Naive thymus-derived CD8-positive, alpha-beta T cell (primary cell): ENCODE results near the gene LRRC4C. TPM values are rescaled to one million over a fixed set of nuclear protein-coding genes. Genes with fewer than 3 reads are reported as not detected.
"Not testable (repeated sequence)": the region's sequence is repeated elsewhere in the genome, so short reads cannot be mapped to it uniquely, and the experiment has no call there.

Experiments
- ATAC-seq, 2 donors: fragments of 150-1000 bp; cut with Tn5 transposase in 1 of 2; sonication (Bioruptor Pico), chemical (Tn5 transposase) in 1 of 2; 1 replicate in 1 of 2; 2 replicates in 1 of 2; pipeline ENCODE4 v1.10.0; 2021; ENCODE audit warnings: mild to moderate bottlenecking in 2 of 2, moderate library complexity in 2 of 2
- POLR2A ChIA-PET: fragments of 350-600 bp; sonication (Branson Sonifier 250); formaldehyde crosslinking; loops from one replicate; lab custom pipeline; 2021; ENCODE audit warnings: antibody characterized with exemption; lab: Charles Lee
- DNase-seq, 10 donors: peaks; one replicate each; pipeline versions ENCODE4 v3.0.0 to v3.0.0-alpha.2; 2020 to 2022
- H3K27ac Mint-ChIP-seq, 10 donors: one replicate each; pipeline ENCODE4 v1.8.0; 2020 to 2022; ENCODE audit warnings: mild to moderate bottlenecking in 10 of 10, mixed read lengths in 10 of 10, moderate library complexity in 4 of 10, inconsistent platforms in 1 of 10
- H3K27me3 Mint-ChIP-seq, 5 donors: one replicate each; pipeline ENCODE4 v1.8.0; 2021 to 2022; ENCODE audit warnings: mixed read lengths in 5 of 5
- H3K36me3 Mint-ChIP-seq, 3 donors: one replicate each; pipeline ENCODE4 v1.8.0; 2020 to 2022; ENCODE audit warnings: mixed read lengths in 3 of 3, mild to moderate bottlenecking in 2 of 3, inconsistent platforms in 1 of 3
- H3K4me1 Mint-ChIP-seq, 4 donors: one replicate each; pipeline ENCODE4 v1.8.0; 2021 to 2022; ENCODE audit warnings: mixed read lengths in 4 of 4
- H3K4me3 Mint-ChIP-seq, 10 donors: one replicate each; pipeline ENCODE4 v1.8.0; 2020 to 2022; ENCODE audit warnings: mild to moderate bottlenecking in 10 of 10, mixed read lengths in 10 of 10, moderate library complexity in 6 of 10, inconsistent platforms in 1 of 10
- H3K9me3 Mint-ChIP-seq, 9 donors: one replicate each; pipeline ENCODE4 v1.8.0; 2020 to 2022; ENCODE audit warnings: mixed read lengths in 9 of 9, mild to moderate bottlenecking in 3 of 9, inconsistent platforms in 1 of 9, moderate library complexity in 1 of 9
- polyA plus RNA-seq, 3 donors: library from polyadenylated mRNA; unstranded; fragments of 300-500 nt; fragmentation: Illumina TruSeq; gene quantifications; one replicate each; pipeline ENCODE4 v1.2.3, GENCODE V29; 2021
- total RNA-seq, 8 experiments: library from RNA in 2 of 8; stranded (reverse) in 2 of 8; gene quantifications; one replicate each; pipeline ENCODE4 v1.2.3 and lab custom pipeline; 2021 to 2026

Gene LRRC4C
- total and polyA plus RNA-seq, 5 experiments from 2014 or later, result not detected

GRCh38 chr11:40188848-40189247, 1270.6 kb downstream of the LRRC4C start:
- H3K36me3 Mint-ChIP-seq, result no peaks in the 10 kb centered on the region
- H3K27ac Mint-ChIP-seq, result no peak overlapping the region
- no peaks in the 10 kb centered on the region for H3K4me1 Mint-ChIP-seq
- DNase-seq, result no peak
- H3K27me3 Mint-ChIP-seq, result no peaks in the 10 kb centered on the region
- peaks cover 0 to 26% (median 8%) of the 10 kb centered on the region in 9 donors for H3K9me3 Mint-ChIP-seq
- ATAC-seq, result no peak
- H3K4me3 Mint-ChIP-seq, result no peak overlapping the region
- POLR2A ChIA-PET, result no interaction called here

DNA sequence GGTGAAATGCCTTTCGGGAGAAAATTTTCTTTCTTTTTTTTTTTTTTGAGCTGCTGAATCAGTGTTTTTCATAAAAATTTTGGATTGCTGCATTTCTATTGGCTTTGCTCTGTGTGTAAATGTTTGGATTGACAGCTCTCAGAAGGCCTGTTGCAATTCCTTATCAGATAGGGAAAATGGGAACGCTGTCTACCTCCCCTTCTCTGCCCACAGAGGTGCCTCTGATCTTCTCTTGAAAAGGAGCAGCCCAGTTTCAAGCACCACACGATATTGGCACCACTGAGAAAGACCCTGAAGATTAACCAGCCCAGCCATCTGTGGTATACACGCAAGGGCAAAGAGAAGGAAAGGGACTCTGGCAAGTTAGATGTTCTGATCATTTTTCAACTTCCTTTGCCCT, 1272.2 kb downstream of the LRRC4C start:
- Mint-ChIP-seq H3K36me3 (no peaks in the 10 kb centered on the region), H3K27ac (no peak overlapping the region), H3K27me3 (no peaks in the 10 kb centered on the region), H3K4me1 (no peaks in the 10 kb centered on the region), H3K4me3 (no peak overlapping the region), H3K9me3 (peaks cover 0 to 23% (median 6%) of the 10 kb centered on the region in 9 donors)
- no peak for DNase-seq
- no peak for ATAC-seq
- POLR2A ChIA-PET, result no interaction called here

DNA sequence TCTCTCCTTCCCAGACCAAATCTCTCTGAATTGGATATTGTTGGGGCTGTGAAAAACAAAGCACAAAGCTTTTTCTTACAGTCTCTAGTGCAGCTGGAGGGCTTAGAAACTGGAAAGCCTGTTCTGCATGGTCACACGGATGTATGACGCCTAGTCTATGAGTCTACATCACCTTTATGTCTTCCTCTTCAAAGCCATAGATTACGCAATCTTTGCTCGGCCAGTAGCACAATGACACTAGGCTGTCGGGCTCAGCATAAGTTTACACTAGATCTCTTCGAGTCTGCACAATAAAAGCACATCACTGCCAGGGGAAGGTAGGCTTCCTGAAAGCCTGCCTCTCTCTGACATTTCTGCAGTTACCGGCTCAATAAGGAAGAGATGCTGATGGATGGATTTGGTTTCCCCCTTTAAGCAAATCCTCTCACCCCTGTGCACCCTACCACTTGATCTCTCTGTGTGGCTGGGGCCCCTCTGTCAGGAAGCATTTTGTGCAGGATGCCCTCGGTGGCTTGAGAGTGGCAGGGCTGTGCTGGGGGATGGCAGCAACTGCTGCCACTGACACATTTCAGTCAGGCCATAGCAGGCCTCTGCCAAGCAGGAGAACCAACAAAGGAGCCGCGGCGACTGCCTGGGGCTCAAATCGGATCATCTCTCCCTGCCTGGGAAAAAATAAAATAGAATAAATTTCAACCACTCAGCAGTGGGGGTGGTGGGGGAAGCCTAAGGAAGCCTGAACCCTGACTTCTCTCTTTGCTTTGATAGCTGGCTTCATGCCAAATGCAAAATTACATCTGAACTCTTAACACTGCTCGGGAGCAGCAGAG, 1272.8 kb downstream of the LRRC4C start:
- H3K4me3 Mint-ChIP-seq, result no peak overlapping the region
- ATAC-seq, result no peak
- H3K27me3 Mint-ChIP-seq, result no peaks in the 10 kb centered on the region
- H3K36me3 Mint-ChIP-seq, result no peaks in the 10 kb centered on the region
- H3K4me1 Mint-ChIP-seq, result no peaks in the 10 kb centered on the region
- no peak for DNase-seq
- no peak overlapping the region for H3K27ac Mint-ChIP-seq
- POLR2A ChIA-PET, result no interaction called here
- peaks cover 0 to 23% (median 6%) of the 10 kb centered on the region in 9 donors for H3K9me3 Mint-ChIP-seq

DNA sequence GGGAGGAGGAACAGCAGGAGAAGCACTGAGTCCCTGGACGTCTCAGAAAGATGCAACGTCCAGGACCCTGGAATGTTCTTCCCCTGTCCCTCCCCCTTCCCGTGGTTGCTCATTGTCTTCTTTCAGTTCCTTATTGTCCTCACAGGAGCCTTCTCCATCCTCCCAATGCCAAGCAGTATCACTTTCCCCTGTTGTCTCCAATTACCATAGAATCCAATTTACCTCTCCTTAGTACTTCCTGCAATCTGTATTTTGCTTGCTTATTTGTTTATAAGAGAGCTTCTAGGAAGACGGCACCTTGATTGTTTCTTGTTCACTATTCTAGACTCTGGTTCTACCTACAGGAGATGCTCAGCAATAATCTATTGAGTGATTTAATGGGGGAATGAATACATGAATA, 1273.7 kb downstream of the LRRC4C start:
- H3K4me3 Mint-ChIP-seq, result no peak overlapping the region
- no peaks in the 10 kb centered on the region for H3K4me1 Mint-ChIP-seq
- no peaks in the 10 kb centered on the region for H3K36me3 Mint-ChIP-seq
- peaks cover 0 to 30% (median 6%) of the 10 kb centered on the region in 9 donors for H3K9me3 Mint-ChIP-seq
- no peak overlapping the region for H3K27ac Mint-ChIP-seq
- DNase-seq (no peak), ATAC-seq (no peak)
- POLR2A ChIA-PET, result no interaction called here
- H3K27me3 Mint-ChIP-seq, result no peaks in the 10 kb centered on the region

DNA sequence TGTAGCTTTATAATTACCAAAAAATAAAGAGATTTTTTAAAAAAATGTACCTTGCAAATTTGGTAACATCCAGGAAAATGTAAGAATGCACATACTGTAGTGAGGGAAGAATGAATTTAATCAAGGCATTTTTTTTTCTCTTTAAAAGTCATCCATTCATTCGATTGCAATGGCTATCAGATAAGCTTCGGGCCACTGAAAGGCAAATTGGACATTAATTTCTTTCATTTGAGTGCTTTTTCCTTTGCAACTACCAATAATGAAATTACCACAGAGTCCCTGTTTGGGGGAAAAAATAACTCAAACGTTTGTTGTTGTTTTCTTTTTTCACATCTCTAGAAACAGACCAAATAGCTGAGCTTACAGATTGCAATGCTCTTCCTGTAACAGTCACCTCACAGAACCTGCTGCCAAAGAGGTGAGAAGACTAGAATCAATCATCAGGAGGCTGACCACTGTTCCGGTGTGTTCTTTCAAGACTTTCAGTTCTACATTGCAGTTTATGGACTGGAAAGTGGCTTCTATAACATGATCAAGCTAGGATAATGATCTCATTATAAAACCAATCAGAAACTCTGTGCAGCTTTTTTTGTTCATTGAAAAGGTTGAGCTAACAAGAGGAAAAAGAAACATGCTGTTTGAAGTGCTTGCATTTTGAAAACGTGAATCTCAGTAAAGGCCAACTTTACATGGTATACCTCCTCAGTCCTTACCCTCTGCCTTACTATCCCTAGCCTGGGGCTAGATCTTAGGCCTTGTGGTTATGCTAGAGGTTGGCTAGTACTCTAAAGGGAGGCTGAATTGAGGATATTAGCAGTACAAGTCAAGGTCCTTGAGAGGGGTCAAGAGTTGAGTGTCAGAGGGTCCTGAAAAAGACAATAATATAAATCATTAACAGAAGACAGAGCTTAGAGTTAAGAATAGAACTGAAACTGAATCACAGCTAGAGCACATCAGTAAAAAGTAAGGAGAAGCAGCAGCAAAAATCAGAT, 1276.1 kb downstream of the LRRC4C start:
- peak overlapping the region in 1 of 10 donors; percentile 29 for H3K27ac Mint-ChIP-seq
- H3K36me3 Mint-ChIP-seq, result no peaks in the 10 kb centered on the region
- H3K27me3 Mint-ChIP-seq, result no peaks in the 10 kb centered on the region
- POLR2A ChIA-PET, result no interaction called here
- no peak for ATAC-seq
- peaks cover 0 to 40% (median 4%) of the 10 kb centered on the region in 9 donors for H3K9me3 Mint-ChIP-seq
- no peak for DNase-seq
- no peaks in the 10 kb centered on the region for H3K4me1 Mint-ChIP-seq
- H3K4me3 Mint-ChIP-seq, result no peak overlapping the region

- Mint-ChIP-seq H3K36me3 (no peaks in the 10 kb centered on the region), H3K4me3 (no peak overlapping the region)
- no peak for DNase-seq
Measured at GRCh38 chr11:40179541-40179940, 1279.9 kb downstream of the LRRC4C start.

GRCh38 chr11:40178470-40178869, 1281.0 kb downstream of the LRRC4C start:
- no peaks in the 10 kb centered on the region for H3K36me3 Mint-ChIP-seq
- ATAC-seq, result no peak
- peaks cover 5 to 30% (median 10%) of the 10 kb centered on the region in 9 donors for H3K9me3 Mint-ChIP-seq
- no peaks in the 10 kb centered on the region for H3K27me3 Mint-ChIP-seq
- POLR2A ChIA-PET, result no interaction called here
- H3K4me3 Mint-ChIP-seq, result no peak overlapping the region
- H3K4me1 Mint-ChIP-seq, result no peaks in the 10 kb centered on the region
- no peak overlapping the region for H3K27ac Mint-ChIP-seq
- DNase-seq, result no peak

More at GRCh38 chr11:40179541-40179940, 1279.9 kb downstream of the LRRC4C start:
- no peak for ATAC-seq
- Mint-ChIP-seq H3K4me1 (no peaks in the 10 kb centered on the region), H3K9me3 (peaks cover 5 to 40% (median 10%) of the 10 kb centered on the region in 9 donors), H3K27ac (no peak overlapping the region), H3K27me3 (no peaks in the 10 kb centered on the region)
- POLR2A ChIA-PET, result no interaction called here

DNA sequence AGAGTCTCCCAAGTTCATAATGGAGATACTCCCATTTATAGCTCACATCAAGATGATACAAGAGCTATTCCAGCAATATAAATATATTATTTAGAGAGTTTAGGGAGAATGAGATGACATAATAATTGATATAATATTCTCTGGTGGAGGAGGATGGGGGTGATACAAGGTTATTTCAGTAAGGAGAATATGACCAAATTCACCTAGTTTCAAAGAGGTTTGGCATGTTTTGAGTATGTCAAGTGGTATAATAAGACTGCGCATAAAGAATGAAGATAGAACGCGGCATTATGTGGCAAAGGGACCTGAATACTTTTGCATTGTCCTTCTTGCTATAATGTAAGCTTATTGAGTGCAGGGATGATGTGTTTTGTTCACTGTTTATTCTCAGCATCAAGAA, 1283.5 kb downstream of the LRRC4C start:
- Mint-ChIP-seq H3K4me1 (no peaks in the 10 kb centered on the region), H3K27me3 (no peaks in the 10 kb centered on the region), H3K27ac (no peak overlapping the region), H3K36me3 (no peaks in the 10 kb centered on the region), H3K4me3 (no peak overlapping the region), H3K9me3 (peaks cover 5 to 37% (median 11%) of the 10 kb centered on the region in 9 donors)
- ATAC-seq (no peak), DNase-seq (no peak)
- POLR2A ChIA-PET, result no interaction called here

- no peak overlapping the region for H3K27ac Mint-ChIP-seq
- peaks cover 0 to 35% (median 13%) of the 10 kb centered on the region in 9 donors for H3K9me3 Mint-ChIP-seq
- no peak for ATAC-seq
- H3K4me3 Mint-ChIP-seq, result no peak overlapping the region
- no peaks in the 10 kb centered on the region for H3K4me1 Mint-ChIP-seq
- no peaks in the 10 kb centered on the region for H3K27me3 Mint-ChIP-seq
- H3K36me3 Mint-ChIP-seq, result no peaks in the 10 kb centered on the region
- POLR2A ChIA-PET, result no interaction called here
- no peak for DNase-seq
Measured at GRCh38 chr11:40170078-40170477, 1289.4 kb downstream of the LRRC4C start.

- no peak overlapping the region for H3K4me3 Mint-ChIP-seq
- H3K9me3 Mint-ChIP-seq, result peaks cover 2 to 40% (median 15%) of the 10 kb centered on the region in 9 donors
- no peaks in the 10 kb centered on the region for H3K4me1 Mint-ChIP-seq
- no peaks in the 10 kb centered on the region for H3K27me3 Mint-ChIP-seq
- no peaks in the 10 kb centered on the region for H3K36me3 Mint-ChIP-seq
- no peak for ATAC-seq
- no peak for DNase-seq
- POLR2A ChIA-PET, result no interaction called here
- no peak overlapping the region for H3K27ac Mint-ChIP-seq
Measured at GRCh38 chr11:40168414-40168813, 1291.0 kb downstream of the LRRC4C start.

DNA sequence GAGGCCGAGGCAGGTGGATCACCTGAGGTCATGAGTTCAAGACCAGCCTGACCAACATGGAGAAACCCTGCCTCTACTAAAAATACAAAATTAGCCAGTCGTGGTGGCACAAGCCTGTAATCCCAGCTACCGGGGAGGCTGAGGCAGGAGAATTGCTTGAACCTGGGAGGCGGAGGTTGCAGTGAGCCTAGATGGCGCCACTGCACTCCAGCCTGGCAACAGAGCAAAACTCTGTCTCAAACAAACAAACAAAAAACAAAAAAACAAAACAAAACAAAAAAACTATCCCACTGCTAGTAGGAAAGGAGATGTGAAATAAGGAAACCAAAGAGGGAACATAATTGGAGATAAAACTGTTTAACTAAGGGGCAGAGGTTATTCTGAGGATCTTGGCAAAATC, 1291.6 kb downstream of the LRRC4C start:
- H3K27me3 Mint-ChIP-seq, result not testable (repeated sequence)

GRCh38 chr11:40166892-40167291, 1292.6 kb downstream of the LRRC4C start:
- ATAC-seq (no peak), DNase-seq (no peak)
- Mint-ChIP-seq H3K36me3 (no peaks in the 10 kb centered on the region), H3K4me1 (no peaks in the 10 kb centered on the region), H3K27ac (no peak overlapping the region), H3K4me3 (no peak overlapping the region), H3K9me3 (peaks cover 2 to 27% (median 15%) of the 10 kb centered on the region in 9 donors), H3K27me3 (no peaks in the 10 kb centered on the region)
- POLR2A ChIA-PET, result no interaction called here

More for the DNA sequence above, 1291.6 kb downstream of the LRRC4C start:
- H3K4me3 Mint-ChIP-seq, ATAC-seq, H3K36me3 Mint-ChIP-seq, DNase-seq, H3K27ac Mint-ChIP-seq, POLR2A ChIA-PET, H3K4me1 Mint-ChIP-seq: not testable (repeated sequence)
- H3K9me3 Mint-ChIP-seq, result peaks cover 2 to 36% (median 15%) of the 10 kb centered on the region in 9 donors
